Right lobe of liver (tissue), 6 donors: ENCODE data around the gene ARHGAP44. TPM values are rescaled to one million over a fixed set of nuclear protein-coding genes. Genes with fewer than 3 reads are reported as not detected.

Source experiments
- ATAC-seq, 4 donors: fragments of 200-7000 bp; cut with Tn5 transposase; one replicate each; pipeline ENCODE4 v1.9.1; 2020; ENCODE audit warnings: mild to moderate bottlenecking in 4 of 4, moderate library complexity in 4 of 4
- DNase-seq, 3 donors: peaks; one replicate each; pipeline ENCODE4 v3.0.0-alpha.2; 2020
- H3K27ac ChIP-seq, 3 donors: fragments of 200-600 bp; one replicate each; pipeline ENCODE4 v1.8.0; 2022
- H3K27me3 ChIP-seq, 2 donors: fragments of 200-600 bp; one replicate each; pipeline ENCODE4 v1.8.0; 2022
- H3K36me3 ChIP-seq, 4 donors: fragments of 200-600 bp; sonication (generic) in 1 of 4; one replicate each; pipeline versions ENCODE4 v1.5.1 to v1.8.0; 2017 to 2022; ENCODE audit warnings: control low read depth in 1 of 4
- H3K4me1 ChIP-seq, 4 donors: fragments of 200-600 bp; sonication (generic) in 1 of 4; one replicate each; pipeline versions ENCODE4 v1.5.1 to v1.8.0; 2017 to 2022; ENCODE audit warnings: control low read depth in 1 of 4
- H3K4me3 ChIP-seq, 3 donors: fragments of 200-600 bp; one replicate each; pipeline ENCODE4 v1.8.0; 2022
- H3K9me3 ChIP-seq, 4 donors: fragments of 200-600 bp; sonication (generic) in 1 of 4; one replicate each; pipeline versions ENCODE4 v1.5.1 to v1.8.0; 2017 to 2022; ENCODE audit warnings: control low read depth in 1 of 4
- CTCF ChIP-seq, 4 donors: fragments of 200-600 bp in 3 of 4; fragments of 450-650 bp in 1 of 4; IDR thresholded peaks; one replicate each; pipeline versions ENCODE4 v1.5.1 to v1.8.0; 2016 to 2022; ENCODE audit warnings: antibody characterized with exemption in 4 of 4, mild to moderate bottlenecking in 2 of 4
- POLR2A ChIP-seq: fragments of 450-650 bp; IDR thresholded peaks from one replicate; pipeline ENCODE4 v1.6.1; 2017; ENCODE audit warnings: antibody characterized with exemption, mild to moderate bottlenecking
- WGBS: methylation state at CpG from one replicate; pipeline ENCODE4 v1.1.6; 2018; ENCODE audit warnings: low coverage, low lambda C conversion rate; ENCODE audit not compliant: insufficient coverage; ENCODE audit errors: missing lambda C conversion rate; 5-methylcytosine and 5-hydroxymethylcytosine counted together
- intact Hi-C, 2 donors: fragments of 100-400 bp; cut with DNase I; formaldehyde crosslinking; loops; one replicate each; pipeline versions ENCODE4 v1.11.2 to v1.14.1; 2022
- total RNA-seq, 6 experiments: library from RNA; depleted of rRNA in 2 of 6; stranded (reverse); fragments of >200 nt in 2 of 6; fragmentation: NEBNext Ultra II Directional in 3 of 6; extraction: Animal tissue kit (Norgen Biotek cat#: 25700) in 3 of 6; gene quantifications; one replicate each; pipeline versions ENCODE4 v1.1.0 to v1.2.4, GENCODE V29; 2016 to 2023
- donor health status: DM: no; HTN: yes; CAD: no.
- donor health status: DM: no; HTN: no; CAD: no.
- donor health status: DM: no; HTN: no; CAD: no.
- donor health status: DM: no; HTN: yes; CAD: no.
- donor health status: DM: no; HTN: yes; CAD: no.

ARHGAP44 gene
- total RNA-seq, 6 experiments from 2014 or later = 0.49 to 1.1 (median 0.63) TPM

GRCh38 chr17:12744786-12745185 is 44.5 kb upstream of the ARHGAP44 start:
- no peak for ATAC-seq
- WGBS = 55% methylated on average over 1 of the region's 1 CpG
- TF ChIP-seq CTCF (IDR thresholded peaks at IDR 0.05) = no peak
- H3K36me3 ChIP-seq = no peaks in the 10 kb centered on the region
- peaks cover 0 to 5% (median 0%) of the 10 kb centered on the region in 4 donors for H3K4me1 ChIP-seq
- H3K4me3 ChIP-seq = no peak overlapping the region
- no peak for DNase-seq
- H3K9me3 ChIP-seq = no peaks in the 10 kb centered on the region
- H3K27me3 ChIP-seq = no peaks in the 10 kb centered on the region
- no peak overlapping the region for H3K27ac ChIP-seq
- intact Hi-C loops = no loop called here

GRCh38 chr17:12745486-12745885 is 43.8 kb upstream of the ARHGAP44 start:
- Histone ChIP-seq H3K4me3 (no peak overlapping the region), H3K27ac (no peak overlapping the region), H3K27me3 (no peaks in the 10 kb centered on the region), H3K4me1 (peaks cover 0 to 5% (median 0%) of the 10 kb centered on the region in 4 donors), H3K9me3 (no peaks in the 10 kb centered on the region), H3K36me3 (no peaks in the 10 kb centered on the region)
- ATAC-seq = no peak
- 57% methylated on average over 7 of the region's 7 CpGs for WGBS
- no peak for TF ChIP-seq POLR2A
- no peak for TF ChIP-seq CTCF (IDR thresholded peaks at IDR 0.05)
- no peak for DNase-seq
- intact Hi-C loops = no loop called here

GRCh38 chr17:12756786-12757185 is 32.5 kb upstream of the ARHGAP44 start:
- intact Hi-C loops = no loop called here
- no peak for ATAC-seq
- TF ChIP-seq POLR2A (no peak), CTCF (IDR thresholded peaks at IDR 0.05) (no peak)

GRCh38 chr17:12759090-12759489 is 30.2 kb upstream of the ARHGAP44 start:
- WGBS = 50% methylated on average over 2 of the region's 2 CpGs
- H3K36me3 ChIP-seq = no peaks in the 10 kb centered on the region
- no peak overlapping the region for H3K4me3 ChIP-seq
- ATAC-seq (no peak), DNase-seq (no peak)
- no peaks in the 10 kb centered on the region for H3K9me3 ChIP-seq
- no peaks in the 10 kb centered on the region for H3K4me1 ChIP-seq
- TF ChIP-seq POLR2A (no peak), CTCF (IDR thresholded peaks at IDR 0.05) (no peak)
- no peak overlapping the region for H3K27ac ChIP-seq
- no peaks in the 10 kb centered on the region for H3K27me3 ChIP-seq
- intact Hi-C loops = no loop called here

More at GRCh38 chr17:12756786-12757185, 32.5 kb upstream of the ARHGAP44 start:
- no peak for DNase-seq
- H3K36me3 ChIP-seq = no peaks in the 10 kb centered on the region
- no peaks in the 10 kb centered on the region for H3K9me3 ChIP-seq
- no peaks in the 10 kb centered on the region for H3K27me3 ChIP-seq
- no peaks in the 10 kb centered on the region for H3K4me1 ChIP-seq
- H3K4me3 ChIP-seq = no peak overlapping the region
- no peak overlapping the region for H3K27ac ChIP-seq

GRCh38 chr17:12765548-12765947 is 23.8 kb upstream of the ARHGAP44 start:
- H3K4me3 ChIP-seq = no peak overlapping the region
- no peaks in the 10 kb centered on the region for H3K27me3 ChIP-seq
- ATAC-seq = no peak
- no peaks in the 10 kb centered on the region for H3K4me1 ChIP-seq
- intact Hi-C loops = no loop called here
- no peak for DNase-seq
- WGBS = 43% methylated on average over 6 of the region's 6 CpGs
- no peak for TF ChIP-seq POLR2A
- TF ChIP-seq CTCF (IDR thresholded peaks at IDR 0.05) = no peak
- H3K27ac ChIP-seq = no peak overlapping the region
- no peaks in the 10 kb centered on the region for H3K9me3 ChIP-seq
- no peaks in the 10 kb centered on the region for H3K36me3 ChIP-seq
